Esophagus muscularis mucosa (tissue), 4 donors: Measurements from ENCODE around the gene NEMP2.

Experiments
- CTCF ChIP-seq, 3 experiments: fragments of 200-600 bp in 2 of 3; fragments of 450-650 bp in 1 of 3; sonication (generic) in 2 of 3; IDR thresholded peaks; one replicate each; pipeline ENCODE4 v1.5.1; 2017 to 2019; ENCODE audit warnings: antibody characterized with exemption in 3 of 3, mild to moderate bottlenecking in 2 of 3, moderate library complexity in 1 of 3
- EP300 ChIP-seq: sonication (generic); formaldehyde crosslinking; IDR thresholded peaks from one replicate; pipeline ENCODE4 v1.6.1; 2017; ENCODE audit warnings: antibody characterized with exemption
- POLR2A ChIP-seq: fragments of 450-650 bp; IDR thresholded peaks from one replicate; pipeline ENCODE4 v1.6.1; 2017; ENCODE audit warnings: antibody characterized with exemption, moderate library complexity, mild to moderate bottlenecking, low read depth
- POLR2AphosphoS5 ChIP-seq, 2 donors: sonication (generic); formaldehyde crosslinking; IDR thresholded peaks; one replicate each; pipeline ENCODE4 v1.6.1; 2017; ENCODE audit warnings: antibody characterized with exemption in 2 of 2

- TF ChIP-seq POLR2A: no peak
- TF ChIP-seq CTCF (IDR thresholded peaks at IDR 0.05): no peak
- no peak for TF ChIP-seq POLR2AphosphoS5 (IDR thresholded peaks at IDR 0.05)
- no peak for TF ChIP-seq EP300
These were observed 18.7 kb upstream of the NEMP2 start for GRCh38 chr2:190553254-190553653.
